Stimulated activated CD4-positive, alpha-beta T cell treated with anti-CD3 and anti-CD28 coated beads, Interleukin-12 subunit alpha, Interleukin-12 subunit beta, amount 100 ng/mL, for 24 hours (primary cell): ENCODE results near the gene PLA2G2D.

ENCODE experiments used
- DNase-seq, 2 experiments: peaks; one replicate each; pipeline ENCODE4 v3.0.0-alpha.2; 2020; ENCODE audit warnings: low read depth in 2 of 2

The PLA2G2D gene

DNA sequence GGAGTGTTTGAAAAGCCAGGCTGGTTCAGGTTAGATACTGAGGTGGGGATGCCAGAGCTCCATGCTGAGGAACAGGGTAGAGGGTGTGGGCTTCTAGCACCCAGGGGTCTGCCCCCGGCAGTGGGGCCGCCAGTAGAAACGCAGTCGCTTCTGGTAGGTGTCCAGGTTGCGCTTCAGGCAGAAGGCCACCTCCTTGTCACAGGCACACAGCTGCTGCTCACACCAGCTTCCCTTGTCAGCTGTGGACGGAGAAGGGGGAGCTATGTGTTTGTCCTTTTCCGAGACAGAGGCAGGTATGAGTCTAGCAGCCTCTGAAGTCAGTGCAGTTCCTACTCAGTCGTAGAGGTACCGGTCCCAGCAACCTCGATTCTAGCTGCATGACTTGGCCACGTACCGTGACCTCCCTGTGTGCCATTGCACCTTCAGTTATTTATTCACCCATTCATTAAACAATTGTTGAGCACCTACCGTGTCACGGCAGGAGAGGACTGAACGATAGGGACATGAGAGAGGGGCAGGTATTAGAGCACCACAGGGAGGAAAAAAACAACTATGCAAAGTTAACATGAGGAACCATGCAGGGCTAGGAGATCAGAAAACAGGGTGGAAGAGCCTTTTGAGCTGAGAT is 5.2 kb downstream of the PLA2G2D start:
- no peak for DNase-seq

DNA sequence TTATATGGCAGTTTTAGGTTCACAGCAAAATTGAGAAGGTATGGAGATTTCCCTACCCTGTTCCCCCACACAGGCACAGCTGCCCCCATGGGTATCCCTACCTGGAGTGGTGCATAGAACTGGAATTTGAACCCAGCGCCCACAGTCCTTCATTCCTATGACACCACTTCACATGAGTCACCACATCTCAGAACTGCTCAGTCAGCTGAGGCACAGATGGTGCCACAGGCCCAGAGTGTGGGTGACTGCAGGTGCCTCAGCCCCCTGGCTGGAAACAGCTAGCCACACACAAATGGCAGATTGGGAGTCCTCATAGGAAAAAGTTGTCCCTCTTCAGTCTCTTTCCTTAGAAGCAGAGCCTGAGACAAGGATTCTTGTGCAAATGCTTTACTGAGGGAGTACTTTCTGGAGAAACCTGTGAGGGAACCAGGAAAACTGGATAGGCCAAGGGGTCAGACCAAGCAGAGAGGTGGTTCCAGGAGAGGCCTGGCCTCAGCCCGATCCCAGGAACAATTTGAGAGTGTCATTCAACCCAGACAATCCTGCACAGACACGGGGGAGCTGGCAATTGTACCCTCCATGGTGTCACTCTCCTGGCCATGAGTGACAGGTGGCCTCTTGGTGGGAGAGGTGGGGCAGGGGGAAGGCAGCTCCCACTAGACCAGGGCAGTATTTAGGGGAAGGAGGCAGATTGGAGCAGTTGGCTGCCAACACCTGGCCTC is 6.9 kb downstream of the PLA2G2D start:
- DNase-seq, result no peak

DNA sequence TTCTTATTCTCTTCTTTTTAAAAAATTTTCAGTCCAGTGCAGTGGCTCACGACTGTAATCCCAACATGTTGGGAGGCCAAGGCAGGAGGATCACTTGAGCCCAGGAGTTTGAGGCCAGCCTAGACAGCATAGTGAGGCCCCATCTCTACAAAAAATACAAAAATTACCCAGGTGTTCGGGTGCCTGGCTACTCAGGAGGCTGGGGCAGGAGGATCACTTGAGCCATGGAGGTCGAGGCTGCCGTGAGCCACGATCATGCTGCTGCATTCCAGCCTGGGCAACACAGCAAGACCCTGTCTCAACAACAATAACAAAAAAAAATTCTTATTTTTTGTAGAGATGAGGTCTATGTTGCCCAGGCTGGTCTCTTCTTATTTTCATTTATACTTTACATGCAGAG is 7.9 kb downstream of the PLA2G2D start:
- DNase-seq, result no peak

DNA sequence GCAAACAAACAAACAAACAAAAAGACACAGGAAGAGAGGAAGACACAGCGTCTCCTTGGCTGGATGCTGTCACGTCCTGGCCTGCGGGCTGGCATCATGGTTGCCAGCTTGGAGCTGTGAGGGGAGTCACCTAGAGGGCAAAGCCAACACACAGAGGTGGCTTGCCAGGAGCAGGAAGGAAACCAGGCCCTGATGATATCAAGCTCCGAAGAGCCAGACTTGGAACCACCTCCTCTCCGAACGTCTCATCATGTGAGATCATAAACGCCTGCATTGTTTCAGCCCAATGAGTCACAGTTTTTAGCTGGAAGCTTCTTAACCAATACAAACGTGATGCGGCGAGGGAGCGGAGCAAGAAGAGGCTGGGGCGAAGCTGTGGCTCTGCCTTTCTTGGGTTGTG is 8.7 kb downstream of the PLA2G2D start:
- no peak for DNase-seq

DNA sequence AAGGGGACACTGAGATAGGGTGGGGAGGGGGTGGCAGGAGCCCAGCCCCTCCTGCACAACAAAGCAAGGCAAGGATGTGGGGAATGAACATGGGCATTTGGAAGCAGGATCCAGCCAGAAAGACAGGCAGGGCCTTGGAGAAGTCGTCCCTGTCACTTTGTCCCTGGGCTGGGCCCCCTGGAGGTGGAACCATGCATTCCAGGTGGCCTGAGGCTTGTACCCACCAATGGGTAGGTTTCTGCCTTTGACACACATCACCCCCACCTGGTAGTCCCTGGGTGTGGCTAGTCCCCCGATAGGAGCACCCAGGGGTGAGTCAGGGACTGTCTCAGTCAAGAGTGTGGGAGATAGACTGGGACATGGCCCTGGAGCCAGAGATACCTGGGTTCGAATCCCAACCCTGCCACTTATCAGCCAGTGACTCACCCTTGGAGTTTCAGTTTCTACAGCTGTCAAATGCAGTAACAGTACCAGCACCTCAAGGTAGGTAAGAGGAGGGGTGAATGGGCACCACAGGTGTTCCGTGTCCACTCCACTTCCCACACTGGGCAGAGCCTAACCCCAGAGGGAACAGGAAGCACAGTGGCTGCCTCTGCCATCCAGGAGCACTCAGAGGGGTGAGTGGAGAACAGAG is 10.0 kb downstream of the PLA2G2D start:
- no peak for DNase-seq

DNA sequence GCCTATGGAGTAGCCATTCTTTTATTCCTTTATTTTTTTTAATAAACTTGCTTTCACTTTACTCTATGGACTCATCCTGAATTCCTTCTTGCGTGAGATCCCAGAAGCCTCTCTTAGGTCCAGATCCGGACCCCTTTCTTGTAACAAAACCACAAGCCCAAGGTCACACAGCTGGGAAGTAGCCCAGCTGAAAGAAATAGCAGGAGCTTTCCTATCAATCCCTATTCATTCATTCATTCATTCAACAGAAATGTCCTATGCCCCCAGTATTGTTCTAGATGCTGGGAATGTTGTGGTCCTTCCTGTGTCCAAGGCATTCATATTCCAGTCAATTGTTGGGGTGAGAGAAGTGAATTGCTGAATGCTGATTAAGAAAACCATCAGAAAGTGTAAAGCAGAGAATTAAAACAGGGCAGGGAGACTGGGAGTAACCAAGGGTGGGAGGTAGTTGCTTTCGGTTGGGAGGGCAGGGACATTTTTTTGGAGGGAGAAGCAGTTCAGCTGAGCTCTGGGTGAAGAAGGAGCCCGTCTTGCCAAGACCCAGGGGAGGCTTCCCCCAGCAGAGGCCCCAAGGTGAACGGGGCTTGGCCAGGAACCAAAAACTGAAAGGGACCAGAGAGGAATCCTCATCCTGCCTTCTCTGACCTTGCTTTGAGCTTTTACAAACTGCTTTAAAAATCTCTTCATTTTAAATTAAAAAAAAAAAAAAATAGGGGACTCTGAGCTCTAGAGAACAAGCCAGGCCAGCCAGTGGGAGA is 10.8 kb downstream of the PLA2G2D start:
- no peak for DNase-seq

DNA sequence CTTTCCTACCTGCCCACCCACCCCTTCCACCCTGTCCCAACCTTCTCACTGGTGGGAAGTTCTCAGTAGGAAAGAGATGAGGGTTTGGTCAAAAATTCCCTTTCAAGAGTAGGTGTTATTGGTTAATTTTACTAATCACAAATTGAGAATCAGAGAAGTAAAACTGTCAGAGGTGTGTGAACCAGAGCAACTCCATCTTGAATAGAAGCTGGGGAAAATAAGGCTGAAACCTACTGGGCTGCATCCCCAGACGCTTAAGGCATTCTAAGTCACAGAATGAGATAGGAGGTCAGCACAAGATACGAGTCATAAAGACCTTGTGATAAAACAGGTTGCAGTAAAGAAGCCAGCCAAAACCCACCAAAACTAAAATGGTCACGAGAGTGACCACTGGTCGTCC is 11.5 kb downstream of the PLA2G2D start:
- no peak for DNase-seq

DNA sequence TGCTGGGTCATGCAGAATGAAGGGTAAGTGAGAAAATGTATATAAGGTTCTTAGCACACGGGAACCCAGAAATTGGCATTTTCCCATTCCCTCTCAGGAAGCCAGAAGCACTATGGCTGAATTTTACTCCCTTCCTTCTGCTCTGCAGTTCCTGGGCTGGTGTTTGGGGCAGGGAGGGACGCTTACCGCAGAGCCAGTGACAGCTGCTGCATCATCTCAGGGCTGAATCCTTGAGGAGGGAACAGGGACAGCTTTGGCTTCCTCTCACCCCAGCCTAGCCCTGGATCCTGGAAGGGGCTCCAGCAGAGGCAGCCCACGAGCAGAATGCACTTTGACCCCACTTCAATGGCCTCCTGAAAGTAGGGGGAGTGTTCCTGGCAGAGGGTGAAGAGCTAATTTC is 12.0 kb downstream of the PLA2G2D start:
- DNase-seq, result no peak

DNA sequence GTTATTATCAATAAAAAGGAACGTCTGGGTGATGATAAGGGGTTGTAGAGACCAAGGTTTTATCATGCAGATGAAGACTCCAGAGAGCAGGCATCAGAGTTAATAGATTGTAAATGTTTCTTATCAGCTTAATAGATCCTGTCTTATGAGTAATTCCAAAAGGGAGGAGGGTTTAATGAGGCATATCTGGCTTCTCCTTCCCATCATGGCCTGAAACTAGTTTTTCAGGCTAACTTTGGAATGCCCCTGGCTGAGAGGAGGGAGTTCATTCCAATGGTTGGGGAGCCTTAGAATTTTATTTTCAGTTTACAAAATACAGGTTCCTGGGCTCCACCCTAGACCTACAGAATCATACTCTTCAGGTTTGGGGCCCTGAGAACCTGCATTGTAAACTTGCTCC is 13.5 kb downstream of the PLA2G2D start:
- DNase-seq, result no peak

DNA sequence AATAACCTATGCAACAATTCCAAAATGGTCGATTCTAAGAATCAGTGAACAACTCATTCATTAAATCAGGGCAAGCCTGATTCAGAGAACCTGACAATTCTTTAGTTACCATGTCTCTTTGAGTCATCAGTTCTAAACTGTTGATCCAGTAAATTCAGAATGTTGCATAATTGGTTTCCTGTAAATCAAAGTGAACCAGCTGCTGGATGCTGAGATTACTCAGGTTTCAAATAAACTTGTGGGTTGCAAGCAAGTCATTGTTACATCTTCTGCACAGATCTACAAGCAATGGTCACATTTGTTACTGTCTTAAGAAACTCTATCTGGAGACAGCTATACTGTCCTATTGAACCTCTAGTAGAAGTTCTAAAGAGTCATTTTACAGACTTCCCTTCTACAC is 16.5 kb downstream of the PLA2G2D start:
- DNase-seq, result no peak

DNA sequence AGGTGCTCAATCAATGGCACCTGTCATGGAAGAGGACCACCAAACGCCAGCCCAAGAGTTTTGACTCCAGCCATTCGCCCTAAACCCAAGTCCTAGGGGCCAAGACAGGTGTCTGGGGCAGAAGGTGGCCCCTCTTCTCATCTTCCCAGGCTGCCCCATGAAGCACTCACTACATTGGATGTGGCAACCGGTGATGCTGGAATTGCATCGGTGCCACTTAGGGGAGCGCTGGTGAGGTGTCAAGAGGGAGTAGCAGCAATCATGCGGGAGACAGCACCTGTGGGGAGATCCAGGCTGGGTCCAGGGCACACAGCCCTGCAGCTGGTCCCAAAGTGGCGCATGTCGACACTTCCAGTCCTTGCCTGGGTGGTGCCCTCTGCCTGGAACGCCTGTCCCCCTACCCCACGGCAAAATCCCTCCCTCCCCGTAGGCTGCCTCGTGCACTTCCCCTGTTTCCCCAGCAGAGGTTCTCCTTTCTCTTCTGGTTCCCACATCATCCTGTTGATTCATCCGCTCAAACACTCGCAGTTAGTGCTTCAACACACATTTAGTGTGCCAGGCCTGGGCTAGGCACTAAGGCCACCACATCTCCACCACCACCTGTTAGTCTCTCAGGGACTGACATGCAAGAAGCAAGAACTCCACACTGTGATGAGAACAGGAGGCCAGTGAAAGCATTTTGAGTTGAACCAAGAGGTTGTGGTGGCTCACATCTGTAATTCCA is 18.5 kb downstream of the PLA2G2D start:
- peak in 1 of 2 experiments; percentile 6 for DNase-seq

DNA sequence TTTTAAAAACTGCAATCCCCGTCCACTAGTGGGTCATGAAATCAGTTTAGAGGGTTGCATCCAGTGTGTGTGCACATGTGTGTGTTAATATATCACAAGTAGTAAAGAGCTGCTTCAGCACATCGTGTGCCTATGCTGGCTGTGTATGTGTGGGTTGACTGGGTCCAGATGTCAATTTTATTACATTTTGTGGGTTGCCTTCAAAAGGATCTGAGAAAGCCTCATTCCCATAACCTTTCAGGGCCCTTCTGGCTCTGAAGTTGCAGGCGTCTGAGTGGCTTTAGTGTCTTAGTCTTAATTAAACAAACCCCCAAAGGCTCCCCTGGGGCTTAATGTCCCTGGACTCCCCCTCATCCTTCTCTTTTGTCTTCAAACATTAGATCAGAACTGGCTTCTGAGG is 19.8 kb downstream of the PLA2G2D start:
- DNase-seq, result no peak

DNA sequence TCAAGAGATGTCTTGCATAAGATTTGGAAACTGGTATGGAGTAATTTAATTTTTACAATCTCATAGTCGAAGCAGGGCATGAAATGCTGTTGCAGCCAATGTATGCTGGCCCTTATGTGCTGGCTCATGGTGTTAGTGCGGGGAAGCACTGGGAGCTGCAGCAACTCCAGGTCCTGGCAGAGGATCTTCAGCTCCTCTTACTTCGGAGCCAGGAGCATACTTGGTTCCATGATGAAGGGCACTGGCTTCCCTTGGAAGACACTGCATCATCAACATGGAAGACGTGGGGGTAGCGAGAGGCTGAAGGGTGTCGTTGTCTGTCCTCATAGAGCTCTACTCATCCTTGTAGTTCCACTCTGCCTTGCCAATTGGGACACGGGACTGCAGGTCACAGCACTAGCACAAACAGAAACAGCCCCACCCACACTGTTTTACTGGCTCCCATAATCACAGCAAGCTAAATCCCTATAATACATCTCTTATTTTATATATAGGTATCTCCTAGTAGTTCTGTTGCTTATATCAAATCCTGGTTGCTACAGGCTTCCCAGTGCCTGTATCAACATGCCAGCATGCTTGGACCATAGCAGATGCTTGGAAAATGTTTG is 22.4 kb downstream of the PLA2G2D start:
- no peak for DNase-seq

DNA sequence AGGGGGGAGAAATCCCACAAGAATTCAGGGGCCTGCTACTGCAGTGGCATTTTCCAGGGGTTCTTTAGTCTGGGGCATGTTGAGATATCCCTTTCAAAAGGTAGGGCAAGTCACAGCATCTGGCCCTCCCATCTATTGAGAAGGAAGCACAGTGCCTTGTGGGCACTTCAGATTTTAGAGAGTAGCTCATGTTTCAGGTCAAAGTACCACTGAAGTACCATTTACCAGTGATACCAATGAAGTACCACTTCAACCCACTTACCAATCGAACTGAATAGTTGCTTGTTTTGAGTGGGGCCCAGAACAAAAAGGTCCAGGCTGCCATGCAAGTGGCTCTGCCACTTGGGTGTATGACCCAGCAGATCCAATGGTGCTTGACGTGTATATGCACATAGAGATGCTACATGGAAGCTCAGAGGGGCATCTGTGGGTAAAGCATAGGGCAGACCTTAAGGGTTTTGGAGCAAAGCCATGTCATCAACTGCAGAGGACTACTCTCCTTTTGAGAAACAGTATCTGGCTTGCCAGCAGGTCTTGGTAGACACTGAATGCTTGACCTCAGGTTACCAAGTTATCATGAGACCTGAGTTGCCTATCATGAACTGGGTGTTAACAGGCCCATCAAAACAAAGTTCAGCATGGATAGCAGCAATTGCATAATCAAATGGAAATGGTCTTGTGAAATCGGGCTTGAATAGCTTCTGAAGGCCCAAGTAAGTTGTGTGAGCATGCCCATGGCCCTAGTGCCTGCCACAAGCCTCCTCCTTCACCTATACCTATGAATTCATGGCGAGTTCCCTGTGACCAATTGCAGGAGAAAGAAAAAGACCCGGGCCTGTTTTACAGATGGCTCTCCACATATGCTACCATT is 23.5 kb downstream of the PLA2G2D start:
- no peak for DNase-seq

DNA sequence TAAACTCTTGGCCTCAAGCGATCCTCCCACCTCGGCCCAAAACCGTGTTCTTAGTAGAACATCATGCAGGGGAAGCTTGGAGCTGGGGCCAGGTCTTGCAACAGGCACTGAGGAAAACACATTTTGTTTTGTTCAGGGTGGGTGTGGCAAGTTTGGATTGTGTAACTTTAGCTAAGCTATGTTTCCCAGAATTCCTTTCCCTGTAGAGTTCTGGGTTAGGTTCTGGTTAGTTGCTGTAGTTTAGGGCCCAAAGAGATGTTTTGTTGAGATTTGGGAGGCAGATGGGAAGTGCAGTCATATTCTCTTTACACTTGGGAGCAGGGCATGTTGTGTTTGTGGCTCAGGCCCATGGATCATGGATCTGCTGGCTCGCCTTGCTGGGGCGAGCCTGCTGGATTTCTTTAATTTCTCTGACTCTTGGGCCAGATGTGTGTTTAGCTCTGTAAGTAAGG is 25.4 kb downstream of the PLA2G2D start:
- no peak for DNase-seq

DNA sequence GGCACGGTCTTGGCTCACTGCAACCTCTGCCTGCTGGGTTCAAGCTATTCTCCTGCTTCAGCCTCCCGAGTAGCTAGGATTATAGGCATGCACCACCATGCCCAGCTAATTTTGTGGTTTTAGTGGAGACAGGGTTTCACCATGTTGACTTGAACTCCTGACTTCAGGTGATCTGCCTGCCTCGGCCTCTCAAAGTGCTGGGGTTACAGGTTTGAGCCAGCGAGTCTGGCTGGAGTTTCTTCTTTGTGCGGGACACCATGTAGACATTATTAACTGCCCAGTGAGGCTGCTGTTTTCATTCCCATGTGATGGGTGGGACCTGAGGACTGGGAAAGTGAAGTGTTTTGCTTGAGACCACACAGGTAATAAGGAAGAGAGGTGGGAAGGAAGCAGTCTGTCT is 26.0 kb downstream of the PLA2G2D start:
- no peak for DNase-seq

DNA sequence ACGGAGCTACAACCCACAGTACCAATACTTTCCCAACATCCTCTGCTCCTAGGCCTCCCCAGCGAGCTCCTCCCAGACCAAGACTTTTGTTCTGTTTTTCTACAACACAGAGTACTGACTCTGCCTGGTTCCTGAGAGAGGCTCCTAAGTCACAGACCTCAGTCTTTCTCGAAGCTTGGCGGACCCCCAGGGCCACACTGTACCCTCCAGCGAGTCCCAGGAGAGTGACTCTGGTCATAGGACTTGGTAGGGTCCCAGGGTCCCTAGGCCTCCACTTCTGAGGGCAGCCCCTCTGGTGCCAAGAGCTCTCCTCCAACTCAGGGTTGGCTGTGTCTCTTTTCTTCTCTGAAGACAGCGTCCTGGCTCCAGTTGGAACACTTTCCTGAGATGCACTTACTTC is 28.7 kb downstream of the PLA2G2D start:
- DNase-seq, result no peak

DNA sequence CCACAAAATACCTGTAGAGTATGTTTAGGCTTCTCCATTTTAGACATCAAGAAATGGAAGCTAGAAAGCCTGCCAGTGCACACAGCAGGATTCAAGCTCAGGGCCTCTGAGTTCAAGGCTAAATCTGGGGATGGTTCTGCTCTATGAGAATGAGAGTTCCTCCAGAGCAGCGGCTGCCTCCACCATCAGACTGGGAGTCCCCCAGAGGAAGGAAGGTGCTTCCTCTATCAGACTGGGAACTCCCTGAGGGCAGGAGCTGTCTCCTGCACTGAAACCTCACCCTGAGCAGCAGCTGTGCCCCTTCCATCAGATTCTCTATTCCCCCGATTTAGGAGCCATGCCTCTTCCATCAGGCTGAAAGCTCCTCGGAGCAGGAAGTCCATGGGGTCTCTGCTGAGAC is 29.2 kb downstream of the PLA2G2D start:
- no peak for DNase-seq

DNA sequence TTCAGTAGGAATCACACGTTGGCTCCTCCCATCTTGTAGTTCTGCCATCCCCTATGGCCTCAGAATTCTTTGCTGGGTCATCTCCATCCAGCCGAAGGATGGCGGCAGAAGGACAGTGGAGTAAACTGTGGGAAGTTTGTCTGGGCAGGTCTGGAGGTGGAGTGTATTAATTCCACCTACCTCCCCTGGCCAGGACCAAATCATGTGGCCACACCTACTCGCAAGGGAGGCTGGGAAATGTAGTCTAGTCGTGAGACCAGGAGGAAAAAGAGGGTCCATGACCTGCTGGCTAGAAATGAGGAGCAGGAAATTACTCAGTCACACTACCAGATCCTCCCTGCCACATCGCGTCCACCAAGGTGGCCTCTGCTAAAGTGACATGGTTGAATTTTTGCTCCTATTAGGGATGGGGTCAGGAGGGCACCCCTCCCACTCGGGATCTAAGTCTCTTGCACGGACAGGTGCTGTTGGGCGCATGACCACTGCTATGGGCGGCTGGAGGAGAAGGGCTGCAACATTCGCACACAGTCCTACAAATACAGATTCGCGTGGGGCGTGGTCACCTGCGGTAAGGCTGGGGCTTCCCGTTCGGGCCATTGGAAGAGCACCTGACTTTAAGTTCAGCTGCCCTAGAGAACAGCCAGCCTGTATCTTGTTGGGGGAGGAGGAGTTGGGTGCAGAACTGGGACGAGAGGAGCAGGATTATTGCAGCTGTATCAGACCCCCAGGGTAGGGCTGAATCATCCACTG is 29.8 kb downstream of the PLA2G2D start:
- no peak for DNase-seq

DNA sequence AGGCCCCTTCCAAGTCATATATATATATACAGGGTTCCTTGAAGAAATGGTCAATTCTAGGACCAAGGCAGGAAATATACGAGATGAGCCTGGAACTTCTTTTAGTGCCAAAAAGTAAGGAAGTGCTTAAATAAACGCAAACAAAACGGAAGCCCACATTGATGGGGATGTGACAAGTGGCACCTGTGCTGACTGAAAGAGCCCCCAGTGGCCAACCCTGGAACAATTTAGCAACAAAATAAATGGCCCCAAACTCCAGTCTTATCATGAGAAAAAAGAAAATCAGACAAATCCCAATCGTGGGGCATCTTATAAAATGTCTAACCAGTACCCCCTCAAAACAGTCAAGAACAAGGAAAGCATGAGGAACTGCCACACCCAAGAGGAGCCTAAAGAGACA is 31.7 kb downstream of the PLA2G2D start:
- no peak for DNase-seq
